ENCODE results near the gene PIGT.

Gene PIGT

GRCh38 chr20:45415822-45416637 lies at the start of gene PIGT:
PIGT (plus strand) TSS chr20:45416141; CDS start chr20:45416157, 16 bp downstream.
- peak; percentile 73 for DNase-seq

GRCh38 chr20:45366192-45366591 lies 49.7 kb upstream of the PIGT start:
- DNase-seq = no peak

- DNase-seq = no peak
Measured at GRCh38 chr20:45366631-45367030, 49.3 kb upstream of the PIGT start.

- DNase-seq = no peak
Measured at GRCh38 chr20:45367126-45367525, 48.8 kb upstream of the PIGT start.

GRCh38 chr20:45368221-45368980 lies 47.5 kb upstream of the PIGT start:
- DNase-seq = no peak

- DNase-seq = no peak
Measured at GRCh38 chr20:45370571-45371160, 45.3 kb upstream of the PIGT start.

- DNase-seq = no peak
Measured at GRCh38 chr20:45372241-45372640, 43.7 kb upstream of the PIGT start.

GRCh38 chr20:45372646-45373352 lies 43.1 kb upstream of the PIGT start:
- no peak for DNase-seq

GRCh38 chr20:45373353-45374100 lies 42.4 kb upstream of the PIGT start:
- peak; percentile 73 for DNase-seq

GRCh38 chr20:45374101-45374467 lies 41.9 kb upstream of the PIGT start:
- DNase-seq = no peak

GRCh38 chr20:45374966-45375365 lies 41.0 kb upstream of the PIGT start:
- no peak for DNase-seq

GRCh38 chr20:45377269-45377668 lies 38.7 kb upstream of the PIGT start:
- peak; percentile 24 for DNase-seq

- no peak for DNase-seq
Measured at GRCh38 chr20:45378191-45378590, 37.8 kb upstream of the PIGT start, which contains the start of gene TP53TG5. TP53TG5 (minus strand) TSS chr20:45378325; CDS start chr20:45378236, 89 bp downstream.

- no peak for DNase-seq
Measured at GRCh38 chr20:45387274-45387673, 28.7 kb upstream of the PIGT start.

GRCh38 chr20:45390931-45391330 lies 25.0 kb upstream of the PIGT start:
- DNase-seq = no peak

- no peak for DNase-seq
Measured at GRCh38 chr20:45391559-45391958, 24.4 kb upstream of the PIGT start.

- no peak for DNase-seq
Measured at GRCh38 chr20:45392733-45393132, 23.2 kb upstream of the PIGT start.

GRCh38 chr20:45394221-45395113 lies 21.5 kb upstream of the PIGT start:
- DNase-seq = no peak

GRCh38 chr20:45395114-45395415 lies 20.9 kb upstream of the PIGT start:
- DNase-seq = no peak

GRCh38 chr20:45399018-45399417 lies 16.9 kb upstream of the PIGT start:
- no peak for DNase-seq

- DNase-seq = no peak
Measured at GRCh38 chr20:45400346-45401031, 15.5 kb upstream of the PIGT start.
